Measurements from ENCODE around the gene IQCK.

DNA sequence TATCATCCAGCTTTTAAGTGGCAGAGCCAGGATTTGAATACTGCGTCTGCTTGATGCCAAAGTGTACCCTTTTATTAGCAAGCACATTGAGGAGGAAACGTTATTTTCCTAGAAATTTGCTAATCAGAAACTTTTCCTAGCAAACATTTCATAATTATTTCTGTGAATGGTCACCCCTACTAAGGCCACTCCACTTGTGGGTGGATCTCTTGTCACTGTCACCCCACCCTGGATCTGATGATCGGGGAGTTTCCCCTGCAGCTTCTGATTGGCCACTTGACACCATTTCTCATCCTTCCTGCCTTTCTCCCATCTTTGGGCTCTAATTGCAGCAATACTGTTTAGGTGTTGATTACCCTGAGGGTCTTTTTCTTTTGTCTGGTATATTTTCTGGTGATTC lies 130.7 kb downstream of the IQCK start:
- TF ChIP-seq, protein P1, sequence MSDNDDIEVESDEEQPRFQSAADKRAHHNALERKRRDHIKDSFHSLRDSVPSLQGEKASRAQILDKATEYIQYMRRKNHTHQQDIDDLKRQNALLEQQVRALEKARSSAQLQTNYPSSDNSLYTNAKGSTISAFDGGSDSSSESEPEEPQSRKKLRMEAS (IDR thresholded peaks at IDR 0.05) = no peak
- no peak for TF ChIP-seq FOXM1 (IDR thresholded peaks at IDR 0.05; ENCODE audit: borderline replicate concordance, low read depth)
- no peak for TF ChIP-seq EP300 (IDR thresholded peaks at IDR 0.05; ENCODE audit: borderline replicate concordance)
- TF ChIP-seq, protein P2, sequence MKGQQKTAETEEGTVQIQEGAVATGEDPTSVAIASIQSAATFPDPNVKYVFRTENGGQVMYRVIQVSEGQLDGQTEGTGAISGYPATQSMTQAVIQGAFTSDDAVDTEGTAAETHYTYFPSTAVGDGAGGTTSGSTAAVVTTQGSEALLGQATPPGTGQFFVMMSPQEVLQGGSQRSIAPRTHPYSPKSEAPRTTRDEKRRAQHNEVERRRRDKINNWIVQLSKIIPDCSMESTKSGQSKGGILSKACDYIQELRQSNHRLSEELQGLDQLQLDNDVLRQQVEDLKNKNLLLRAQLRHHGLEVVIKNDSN (IDR thresholded peaks at IDR 0.05) = no peak

Measured in Ishikawa (cell line).